Measurements from ENCODE around the gene TOE1.

Gene TOE1

DNA sequence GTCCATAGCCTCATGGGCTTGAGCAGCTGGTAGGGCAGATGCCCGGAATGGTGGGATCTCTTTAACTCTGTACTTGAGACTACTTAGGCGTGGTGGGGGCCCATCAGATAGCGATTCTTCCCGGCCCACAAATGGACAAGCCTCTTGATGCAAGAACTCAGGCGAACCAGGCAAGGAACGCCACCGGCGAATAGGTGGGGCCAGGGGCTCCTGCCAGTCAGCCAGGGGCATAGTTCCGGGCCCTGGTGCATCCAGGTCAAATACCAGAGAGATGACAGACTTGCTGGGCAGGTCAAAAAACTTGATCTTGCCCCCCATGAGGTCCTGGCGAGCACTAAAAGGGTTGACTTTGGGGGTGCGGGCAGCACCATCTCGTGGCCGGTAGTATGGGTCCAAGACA lies 5.0 kb downstream of the TOE1 start:
- H3K4me3 ChIP-seq (ENCODE audit: low read depth in 1 of 2, low read length in 2 of 2): no peak overlapping the region
- no peaks in the 10 kb centered on the region for H3K27me3 ChIP-seq (ENCODE audit: low read depth, low read length)
- peaks cover 40 to 46% of the 10 kb centered on the region in 2 donors for H3K36me3 ChIP-seq (ENCODE audit: control insufficient read depth in 1 of 2, insufficient read depth in 2 of 2, low read length in 2 of 2)
- peaks cover 16 to 38% of the 10 kb centered on the region in 2 donors for H3K4me1 ChIP-seq (ENCODE audit: control insufficient read depth in 1 of 2, insufficient read depth in 2 of 2, low read length in 2 of 2)
- H3K27ac ChIP-seq (ENCODE audit: low read length): no peak overlapping the region
- H3K9me3 ChIP-seq (ENCODE audit: control insufficient read depth in 1 of 2, low read length in 2 of 2): no peaks in the 10 kb centered on the region

DNA sequence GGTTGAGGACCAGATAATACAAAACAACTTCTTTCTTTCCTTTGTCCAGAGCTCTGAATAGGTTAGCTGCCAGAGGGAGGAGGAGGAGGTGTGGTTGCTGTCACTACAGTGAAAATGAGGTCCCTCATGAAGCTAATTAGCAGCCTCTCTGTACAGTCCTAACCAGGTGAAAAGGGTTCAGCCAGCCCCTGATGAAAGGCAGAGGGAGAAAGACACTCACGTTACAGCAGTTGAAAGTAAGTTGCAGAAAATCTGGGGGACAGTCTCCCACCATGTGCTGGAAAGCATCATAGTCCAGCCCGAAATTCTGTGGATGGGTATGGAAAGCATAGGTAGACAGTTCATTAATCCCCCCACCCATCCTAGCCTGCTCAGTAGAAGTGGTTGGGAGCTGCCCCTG lies 6.5 kb downstream of the TOE1 start:
- no peaks in the 10 kb centered on the region for H3K27me3 ChIP-seq (ENCODE audit: low read depth, low read length)
- no peak overlapping the region for H3K27ac ChIP-seq (ENCODE audit: low read length)
- no peaks in the 10 kb centered on the region for H3K9me3 ChIP-seq (ENCODE audit: control insufficient read depth in 1 of 2, low read length in 2 of 2)
- H3K4me3 ChIP-seq (ENCODE audit: low read depth in 1 of 2, low read length in 2 of 2): no peak overlapping the region
- H3K36me3 ChIP-seq (ENCODE audit: control insufficient read depth in 1 of 2, insufficient read depth in 2 of 2, low read length in 2 of 2): peaks cover 40 to 46% of the 10 kb centered on the region in 2 donors
- peaks cover 6 to 28% of the 10 kb centered on the region in 2 donors for H3K4me1 ChIP-seq (ENCODE audit: control insufficient read depth in 1 of 2, insufficient read depth in 2 of 2, low read length in 2 of 2)

DNA sequence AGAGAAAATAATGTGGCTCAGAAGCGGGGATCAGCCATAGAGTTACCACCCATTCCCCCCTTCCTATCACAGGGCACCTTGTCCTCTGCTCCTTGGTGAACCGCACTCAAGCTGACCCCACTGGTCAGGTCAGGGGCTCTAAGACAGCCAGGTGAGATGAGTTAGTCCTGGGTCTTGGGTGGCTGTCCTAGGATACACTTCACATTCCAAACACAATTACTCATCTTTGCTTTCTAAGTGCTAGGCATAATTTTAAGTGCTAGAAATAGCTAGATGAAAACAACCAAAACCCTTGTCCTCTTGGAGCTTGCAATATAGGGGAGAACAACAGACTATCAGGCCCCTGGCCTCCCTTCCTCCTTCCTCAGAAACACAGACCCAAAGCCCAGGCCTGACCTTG lies 8.1 kb downstream of the TOE1 start:
- peaks cover 28 to 32% of the 10 kb centered on the region in 2 donors for H3K36me3 ChIP-seq (ENCODE audit: control insufficient read depth in 1 of 2, insufficient read depth in 2 of 2, low read length in 2 of 2)
- no peaks in the 10 kb centered on the region for H3K9me3 ChIP-seq (ENCODE audit: control insufficient read depth in 1 of 2, low read length in 2 of 2)
- H3K27me3 ChIP-seq (ENCODE audit: low read depth, low read length): no peaks in the 10 kb centered on the region
- no peak overlapping the region for H3K27ac ChIP-seq (ENCODE audit: low read length)
- no peak overlapping the region for H3K4me3 ChIP-seq (ENCODE audit: low read depth in 1 of 2, low read length in 2 of 2)
- peaks cover 6 to 18% of the 10 kb centered on the region in 2 donors for H3K4me1 ChIP-seq (ENCODE audit: control insufficient read depth in 1 of 2, insufficient read depth in 2 of 2, low read length in 2 of 2)

DNA sequence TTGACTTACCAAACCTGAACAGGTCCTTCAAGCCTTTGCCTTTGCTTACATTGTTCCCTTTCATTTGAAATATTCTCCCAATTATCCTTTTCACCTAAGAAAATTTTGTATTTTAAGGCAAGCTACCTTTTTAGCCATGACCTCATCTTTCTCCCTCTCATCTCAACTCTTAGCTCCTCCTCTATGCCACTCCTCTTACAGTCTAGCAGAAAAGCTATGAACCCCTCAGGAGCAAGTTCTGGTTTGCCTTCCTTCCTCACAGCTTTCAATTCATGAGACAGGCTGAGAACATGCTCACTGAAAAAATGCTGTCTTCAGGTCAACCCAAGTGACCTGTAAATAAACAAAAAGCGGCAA lies 8.6 kb downstream of the TOE1 start:
- Histone ChIP-seq H3K27ac (ENCODE audit: low read length) (no peak overlapping the region), H3K36me3 (ENCODE audit: control insufficient read depth in 1 of 2, insufficient read depth in 2 of 2, low read length in 2 of 2) (peaks cover 23 to 27% of the 10 kb centered on the region in 2 donors), H3K4me3 (ENCODE audit: low read depth in 1 of 2, low read length in 2 of 2) (no peak overlapping the region), H3K9me3 (ENCODE audit: control insufficient read depth in 1 of 2, low read length in 2 of 2) (no peaks in the 10 kb centered on the region), H3K27me3 (ENCODE audit: low read depth, low read length) (no peaks in the 10 kb centered on the region), H3K4me1 (ENCODE audit: control insufficient read depth in 1 of 2, insufficient read depth in 2 of 2, low read length in 2 of 2) (peaks cover 6 to 18% of the 10 kb centered on the region in 2 donors)

DNA sequence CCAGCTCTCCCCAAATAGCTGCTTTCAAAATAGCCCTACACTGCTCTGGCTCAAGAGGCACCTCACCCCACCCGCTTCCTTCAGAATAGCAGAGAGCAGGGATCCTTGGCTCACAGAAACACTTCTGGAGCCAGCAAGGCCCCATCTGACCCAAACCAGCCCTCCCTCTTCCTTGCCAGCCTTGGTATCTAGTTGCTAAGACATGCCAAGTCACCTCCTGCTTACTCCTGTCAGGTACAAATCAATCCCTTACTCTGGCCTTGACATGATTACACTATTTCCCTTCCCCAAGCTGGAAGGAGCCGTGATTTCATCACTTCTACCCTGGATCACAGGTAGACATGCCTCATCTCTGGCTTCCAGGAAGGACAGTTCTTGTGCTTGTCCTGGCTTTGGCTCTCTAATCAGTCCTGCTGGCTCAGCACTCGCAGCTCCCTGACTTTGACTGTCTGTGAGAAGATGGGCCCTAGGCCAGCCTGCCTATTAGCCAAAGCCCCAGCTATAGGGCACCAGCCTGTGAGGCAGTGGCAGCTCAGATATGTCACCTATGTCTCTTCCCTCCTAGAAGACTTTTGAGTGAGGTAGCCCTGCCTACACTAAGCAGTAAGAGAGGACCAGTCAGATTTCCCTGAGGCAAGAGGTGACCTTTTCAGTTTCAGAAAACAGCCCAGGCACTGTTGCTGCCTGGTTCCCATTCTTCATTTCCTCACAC lies 9.2 kb downstream of the TOE1 start:
- no peaks in the 10 kb centered on the region for H3K9me3 ChIP-seq (ENCODE audit: control insufficient read depth in 1 of 2, low read length in 2 of 2)
- peaks cover 17 to 22% of the 10 kb centered on the region in 2 donors for H3K36me3 ChIP-seq (ENCODE audit: control insufficient read depth in 1 of 2, insufficient read depth in 2 of 2, low read length in 2 of 2)
- H3K4me3 ChIP-seq (ENCODE audit: low read depth in 1 of 2, low read length in 2 of 2): no peak overlapping the region
- no peaks in the 10 kb centered on the region for H3K27me3 ChIP-seq (ENCODE audit: low read depth, low read length)
- no peak overlapping the region for H3K27ac ChIP-seq (ENCODE audit: low read length)
- H3K4me1 ChIP-seq (ENCODE audit: control insufficient read depth in 1 of 2, insufficient read depth in 2 of 2, low read length in 2 of 2): peaks cover 6 to 18% of the 10 kb centered on the region in 2 donors

DNA sequence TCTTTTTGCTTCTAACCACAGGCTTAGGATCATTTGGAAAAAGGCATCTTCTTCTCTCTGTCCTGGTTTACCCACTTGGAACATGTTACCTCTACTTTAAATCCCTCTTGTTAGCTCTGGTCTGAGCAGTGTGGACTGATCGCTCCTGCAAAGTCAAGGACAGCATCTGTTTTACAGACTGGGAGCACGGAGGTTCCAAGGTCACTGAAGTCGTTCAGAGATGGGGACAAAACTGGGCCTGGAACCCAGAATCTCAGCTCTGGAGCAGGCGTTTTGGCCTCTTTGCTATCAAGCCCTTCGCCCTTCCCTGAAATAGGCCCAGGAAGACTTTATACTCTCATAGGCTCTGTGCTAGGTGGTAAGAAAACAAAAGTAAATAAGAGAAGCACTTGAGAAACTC lies 11.5 kb downstream of the TOE1 start:
- Histone ChIP-seq H3K36me3 (ENCODE audit: control insufficient read depth in 1 of 2, insufficient read depth in 2 of 2, low read length in 2 of 2) (peaks cover 0 to 3% of the 10 kb centered on the region in 2 donors), H3K27ac (ENCODE audit: low read length) (no peak overlapping the region), H3K4me1 (ENCODE audit: control insufficient read depth in 1 of 2, insufficient read depth in 2 of 2, low read length in 2 of 2) (peaks cover 6 to 18% of the 10 kb centered on the region in 2 donors), H3K27me3 (ENCODE audit: low read depth, low read length) (no peaks in the 10 kb centered on the region), H3K4me3 (ENCODE audit: low read depth in 1 of 2, low read length in 2 of 2) (no peak overlapping the region), H3K9me3 (ENCODE audit: control insufficient read depth in 1 of 2, low read length in 2 of 2) (no peaks in the 10 kb centered on the region)

DNA sequence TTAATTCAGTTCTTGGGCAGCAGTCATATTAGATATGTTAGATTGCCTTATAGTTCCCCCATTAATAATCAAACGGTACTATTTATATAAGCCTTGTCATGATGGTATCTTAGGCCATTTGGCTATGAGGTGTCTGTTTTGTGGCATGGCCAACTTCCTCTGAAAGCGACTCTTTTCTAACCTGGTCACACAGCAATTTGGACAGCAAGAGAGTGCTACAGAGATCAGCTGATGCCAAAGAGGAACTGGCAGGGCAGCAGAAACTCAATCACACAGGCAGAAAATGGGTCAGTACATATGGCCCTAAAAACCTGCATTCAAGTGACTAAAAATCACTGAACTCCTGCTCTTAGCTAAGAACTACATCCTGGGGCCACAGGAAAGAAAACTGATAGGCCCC lies 13.7 kb downstream of the TOE1 start:
- Histone ChIP-seq H3K27me3 (ENCODE audit: low read depth, low read length) (no peaks in the 10 kb centered on the region), H3K36me3 (ENCODE audit: control insufficient read depth in 1 of 2, insufficient read depth in 2 of 2, low read length in 2 of 2) (peaks cover 0 to 3% of the 10 kb centered on the region in 2 donors), H3K27ac (ENCODE audit: low read length) (no peak overlapping the region), H3K4me3 (ENCODE audit: low read depth in 1 of 2, low read length in 2 of 2) (no peak overlapping the region), H3K4me1 (ENCODE audit: control insufficient read depth in 1 of 2, insufficient read depth in 2 of 2, low read length in 2 of 2) (peaks cover 5 to 8% of the 10 kb centered on the region in 2 donors), H3K9me3 (ENCODE audit: control insufficient read depth in 1 of 2, low read length in 2 of 2) (no peaks in the 10 kb centered on the region)

DNA sequence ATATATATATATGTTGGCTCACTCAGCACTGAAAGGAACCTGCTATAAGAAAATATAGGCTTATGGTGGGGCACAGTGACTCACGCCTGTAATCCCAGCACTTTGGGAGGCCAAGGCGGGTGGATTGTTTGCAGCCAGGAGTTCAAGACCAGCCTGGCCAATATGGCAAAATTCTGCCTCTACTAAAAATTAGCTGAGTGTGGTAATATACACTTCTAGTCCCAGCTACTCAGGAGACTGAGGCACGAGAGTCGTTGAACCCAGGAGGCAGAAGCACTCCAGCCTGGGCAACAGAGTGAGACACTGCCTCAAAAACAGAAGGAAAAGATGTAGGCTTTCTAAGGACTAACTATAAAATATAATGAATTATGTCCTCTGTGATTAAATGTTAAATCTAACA lies 14.9 kb downstream of the TOE1 start:
- Histone ChIP-seq H3K27me3 (ENCODE audit: low read depth, low read length) (no peaks in the 10 kb centered on the region), H3K4me1 (ENCODE audit: control insufficient read depth in 1 of 2, insufficient read depth in 2 of 2, low read length in 2 of 2) (peaks cover 0 to under 1% of the 10 kb centered on the region in 2 donors), H3K27ac (ENCODE audit: low read length) (no peak overlapping the region), H3K36me3 (ENCODE audit: control insufficient read depth in 1 of 2, insufficient read depth in 2 of 2, low read length in 2 of 2) (peaks cover 0 to 3% of the 10 kb centered on the region in 2 donors), H3K9me3 (ENCODE audit: control insufficient read depth in 1 of 2, low read length in 2 of 2) (no peaks in the 10 kb centered on the region), H3K4me3 (ENCODE audit: low read depth in 1 of 2, low read length in 2 of 2) (no peak overlapping the region)

DNA sequence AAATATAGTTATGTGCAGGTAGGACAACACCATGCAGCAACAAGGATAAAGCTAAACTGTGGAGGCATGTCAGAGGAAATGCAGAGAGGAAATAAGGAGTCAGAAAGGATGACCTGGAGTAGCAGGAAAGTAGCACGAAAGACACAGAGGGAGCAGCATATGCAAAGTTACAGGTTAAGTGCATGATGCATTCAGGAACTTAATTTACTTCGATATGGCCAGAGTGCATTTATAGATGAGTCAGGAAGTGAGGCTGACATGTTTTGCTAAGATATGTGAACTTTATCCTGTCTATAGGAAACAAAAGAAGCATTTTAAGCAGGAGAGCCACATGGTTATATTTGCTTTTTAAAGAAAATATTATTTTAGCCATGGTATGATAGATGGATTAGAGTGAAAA lies 15.7 kb downstream of the TOE1 start:
- no peak overlapping the region for H3K4me3 ChIP-seq (ENCODE audit: low read depth in 1 of 2, low read length in 2 of 2)
- H3K9me3 ChIP-seq (ENCODE audit: control insufficient read depth in 1 of 2, low read length in 2 of 2): no peaks in the 10 kb centered on the region
- peaks cover 7 to 9% of the 10 kb centered on the region in 2 donors for H3K4me1 ChIP-seq (ENCODE audit: control insufficient read depth in 1 of 2, insufficient read depth in 2 of 2, low read length in 2 of 2)
- H3K27ac ChIP-seq (ENCODE audit: low read length): no peak overlapping the region
- H3K27me3 ChIP-seq (ENCODE audit: low read depth, low read length): no peaks in the 10 kb centered on the region
- H3K36me3 ChIP-seq (ENCODE audit: control insufficient read depth in 1 of 2, insufficient read depth in 2 of 2, low read length in 2 of 2): peaks cover 0 to 3% of the 10 kb centered on the region in 2 donors

DNA sequence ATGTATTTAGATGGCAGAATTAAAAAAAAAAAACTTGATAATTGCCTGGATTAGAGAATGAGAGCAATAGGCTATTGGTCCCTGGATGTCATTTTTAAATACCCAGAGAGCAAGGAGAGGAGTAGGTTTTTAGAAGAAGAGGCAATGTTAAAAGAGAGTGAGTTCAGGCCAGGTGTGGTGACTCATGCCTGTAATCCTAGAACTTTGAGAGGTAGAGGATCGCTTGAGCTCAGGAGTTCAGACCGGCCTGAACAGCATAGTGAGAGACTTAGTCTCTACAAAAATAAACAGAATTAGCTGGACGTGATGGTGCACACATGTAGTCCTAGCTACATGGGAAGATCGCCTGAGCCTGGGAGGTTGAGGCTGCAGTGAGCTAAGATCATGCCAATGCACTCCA lies 16.2 kb downstream of the TOE1 start:
- H3K9me3 ChIP-seq (ENCODE audit: control insufficient read depth in 1 of 2, low read length in 2 of 2): no peaks in the 10 kb centered on the region
- no peak overlapping the region for H3K4me3 ChIP-seq (ENCODE audit: low read depth in 1 of 2, low read length in 2 of 2)
- H3K36me3 ChIP-seq (ENCODE audit: control insufficient read depth in 1 of 2, insufficient read depth in 2 of 2, low read length in 2 of 2): peaks cover 0 to 3% of the 10 kb centered on the region in 2 donors
- no peaks in the 10 kb centered on the region for H3K27me3 ChIP-seq (ENCODE audit: low read depth, low read length)
- H3K4me1 ChIP-seq (ENCODE audit: control insufficient read depth in 1 of 2, insufficient read depth in 2 of 2, low read length in 2 of 2): peaks cover 8 to 13% of the 10 kb centered on the region in 2 donors
- H3K27ac ChIP-seq (ENCODE audit: low read length): no peak overlapping the region

DNA sequence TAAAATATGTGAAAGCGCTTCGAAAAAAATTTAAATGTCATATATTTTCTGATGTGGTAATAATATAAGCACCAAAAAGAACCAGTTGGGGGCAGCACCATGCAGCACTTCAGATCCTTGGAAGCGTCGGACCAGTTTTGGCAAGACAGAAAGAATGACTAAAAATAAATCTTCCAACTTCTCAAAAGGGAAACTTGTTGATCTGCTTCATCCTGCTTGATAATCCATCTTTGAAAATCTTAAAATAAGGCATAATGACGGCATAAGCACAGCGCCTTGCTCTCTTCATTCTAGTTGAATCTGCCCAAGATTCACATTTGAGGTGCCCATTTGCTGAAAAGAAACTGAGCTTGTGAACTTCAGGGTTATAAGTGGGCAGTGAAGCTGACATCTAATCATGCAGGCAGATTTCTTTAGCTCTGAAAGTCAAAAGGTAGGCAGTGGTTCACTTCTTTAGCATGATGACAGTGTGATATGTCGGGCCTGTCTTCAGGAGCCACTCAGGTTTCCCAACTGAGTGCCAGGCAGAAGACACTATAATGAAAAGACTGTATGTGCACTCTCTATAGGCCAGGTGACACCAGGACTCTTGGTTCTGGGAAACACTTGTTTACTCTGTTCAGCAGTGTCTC lies 20.0 kb downstream of the TOE1 start:
- Histone ChIP-seq H3K27me3 (ENCODE audit: low read depth, low read length) (no peaks in the 10 kb centered on the region), H3K4me3 (ENCODE audit: low read depth in 1 of 2, low read length in 2 of 2) (no peak overlapping the region), H3K27ac (ENCODE audit: low read length) (peak overlapping the region; percentile 53), H3K4me1 (ENCODE audit: control insufficient read depth in 1 of 2, insufficient read depth in 2 of 2, low read length in 2 of 2) (peaks cover 8 to 13% of the 10 kb centered on the region in 2 donors), H3K36me3 (ENCODE audit: control insufficient read depth in 1 of 2, insufficient read depth in 2 of 2, low read length in 2 of 2) (no peaks in the 10 kb centered on the region), H3K9me3 (ENCODE audit: control insufficient read depth in 1 of 2, low read length in 2 of 2) (no peaks in the 10 kb centered on the region)
